Heart right ventricle (tissue), 16 donors: Measurements from ENCODE around the gene RCL1. TPM values are rescaled to one million over a fixed set of nuclear protein-coding genes. Genes with fewer than 3 reads are reported as not detected.

Experiments used
- ATAC-seq, 8 donors: fragments of 200-7000 bp; cut with Tn5 transposase; one replicate each; pipeline ENCODE4 v1.9.1; 2020; ENCODE audit warnings: mild to moderate bottlenecking in 8 of 8, moderate library complexity in 8 of 8, moderate number of reproducible peaks in 1 of 8
- DNase-seq, 2 donors: peaks; one replicate each; pipeline ENCODE4 v3.0.0-alpha.2; 2020
- H3K27ac ChIP-seq, 10 donors: fragments of 200-600 bp; sonication (generic) in 2 of 10; one replicate each; pipeline versions ENCODE4 v1.5.0 to v1.8.0; 2020 to 2022; ENCODE audit warnings: mild to moderate bottlenecking in 3 of 10
- H3K27me3 ChIP-seq, 7 donors: fragments of 200-600 bp; one replicate each; pipeline ENCODE4 v1.8.0; 2021 to 2022; ENCODE audit warnings: mild to moderate bottlenecking in 2 of 7
- H3K36me3 ChIP-seq, 9 donors: fragments of 200-600 bp; sonication (generic) in 1 of 9; one replicate each; pipeline versions ENCODE4 v1.5.0 to v1.8.0; 2020 to 2022; ENCODE audit warnings: mild to moderate bottlenecking in 2 of 9
- H3K4me1 ChIP-seq, 9 donors: fragments of 200-600 bp; sonication (generic) in 1 of 9; one replicate each; pipeline versions ENCODE4 v1.5.0 to v1.8.0; 2020 to 2022; ENCODE audit warnings: mild to moderate bottlenecking in 4 of 9
- H3K4me3 ChIP-seq, 10 donors: fragments of 200-600 bp; sonication (generic) in 2 of 10; one replicate each; pipeline versions ENCODE4 v1.5.0 to v1.8.0; 2020 to 2022; ENCODE audit warnings: mild to moderate bottlenecking in 7 of 10, moderate library complexity in 2 of 10
- H3K9me3 ChIP-seq, 11 donors: fragments of 200-600 bp in 10 of 11; sonication (generic) in 2 of 11; one replicate each; pipeline versions ENCODE4 v1.5.0 to v1.8.0; 2013 to 2022; ENCODE audit warnings: mild to moderate bottlenecking in 2 of 11, control low read depth in 1 of 11, moderate library complexity in 1 of 11
- CTCF ChIP-seq, 9 donors: fragments of 200-600 bp; sonication (generic) in 2 of 9; IDR thresholded peaks; one replicate each; pipeline versions ENCODE4 v1.5.0 to v1.8.0; 2021 to 2022; ENCODE audit warnings: antibody characterized with exemption in 9 of 9, mild to moderate bottlenecking in 5 of 9, moderate library complexity in 1 of 9
- WGBS, 2 donors: extraction: QIAGEN DNeasy Blood & Tissue Kit; methylation state at CpG; one replicate each; pipeline ENCODE4 v1.1.7; 2013; ENCODE audit warnings: inconsistent platforms in 1 of 2; 5-methylcytosine and 5-hydroxymethylcytosine counted together
- intact Hi-C, 10 donors: fragments of 100-400 bp; cut with DNase I; formaldehyde crosslinking; loops; one replicate each; pipeline versions ENCODE4 v1.11.1 to v1.14.2; 2022
- polyA plus RNA-seq, 2 donors: library from polyadenylated mRNA; stranded (reverse); fragments of 200-250 nt; gene quantifications; one replicate each; pipeline ENCODE4 v1.2.3, GENCODE V29; 2013
- total RNA-seq, 10 donors: library from RNA; stranded (reverse); fragmentation: NEBNext Ultra II Directional in 3 of 10; extraction: Animal tissue kit (Norgen Biotek cat#: 25700) in 3 of 10; gene quantifications; one replicate each; pipeline versions ENCODE4 v1.2.1 to v1.2.4, GENCODE V29; 2021 to 2023
- donor health status: Arrhythmogenic right ventricular cardiomyopathy.
- donor health status: ischemic (EF 13 %, LVEDD 7.1; RV severe dilation, severe dysfunction).
- donor health status: healthy with polysubstance abuse.
- donor health status: DM: no; HTN: yes; CAD: no.
- donor health status: DM: no; HTN: no; CAD: no.
- donor health status: ischemic (EF 25% LVEDD 6.9; RV normal size, moderate dysfunction).
- donor health status: ischemic (EF 25% LVEDD 5.7; RV mildly dilated, moderate dysfunction).
- donor health status: healthy.
- donor health status: DM: yes; HTN: yes; CAD: no.
- donor health status: Ischemic cardiomyopathy.
- donor health status: ischemic (EF 35%, LVEDD 5.7; RV mildly dilated, moderate dysfunction).
- donor health status: nonischemic (EF 11% LVEDD 7.7; RV severe dilation, severe dysfunction).
- donor health status: DM: yes; HTN: yes; CAD: no.
- donor health status: PGD.
- donor health status: ischemic (EF 29% LVEDD 5.4; RV normal size, mild dysfunction).
- donor health status: nonischemic (EF 23%, LVEDD 6.1; RV moderate dilation, normal function).

Gene RCL1
- total and polyA plus RNA-seq, 12 donors, result 4.8 to 9.9 (median 6.8) TPM

- Histone ChIP-seq H3K27me3 (no peaks in the 10 kb centered on the region), H3K27ac (no peak overlapping the region), H3K9me3 (no peaks in the 10 kb centered on the region), H3K4me3 (no peak overlapping the region), H3K4me1 (peaks cover 0 to 25% (median 0%) of the 10 kb centered on the region in 9 donors), H3K36me3 (no peaks in the 10 kb centered on the region)
- DNase-seq, result no peak
- intact Hi-C loops, result loop anchor here in 4 of 10 donors (5.0 to 10.0 kb wide), 3 partner anchors 231 to 841 kb away; partner anchors contain the start of gene JAK2 (in 1 of the 4)
- TF ChIP-seq CTCF (IDR thresholded peaks at IDR 0.05), result no peak
- ATAC-seq, result no peak
- 52 to 59% methylated on average over 4 of the region's 4 CpGs for WGBS, 2 donors
Observed at GRCh38 chr9:4756420-4756819, 36.3 kb upstream of the RCL1 start.

GRCh38 chr9:4760122-4760521, 32.6 kb upstream of the RCL1 start:
- no peaks in the 10 kb centered on the region for H3K9me3 ChIP-seq
- peaks cover 0 to 47% (median 15%) of the 10 kb centered on the region in 9 donors for H3K4me1 ChIP-seq
- no peak for DNase-seq
- H3K27me3 ChIP-seq, result no peaks in the 10 kb centered on the region
- no peaks in the 10 kb centered on the region for H3K36me3 ChIP-seq
- ATAC-seq, result peak; percentile 7 to 55 (median 40)
- WGBS, 2 donors, result 80 to 81% methylated on average over 3 of the region's 3 CpGs
- no peak for TF ChIP-seq CTCF (IDR thresholded peaks at IDR 0.05)
- peak overlapping the region in 1 of 10 donors; percentile 64 for H3K27ac ChIP-seq
- intact Hi-C loops, result loop anchor here in 8 of 10 donors (2.0 to 10.0 kb wide), 13 partner anchors 37 to 845 kb away; partner anchors contain the start of genes JAK2 (in 3 of the 8) and PLGRKT (in 1 of the 8)
- no peak overlapping the region for H3K4me3 ChIP-seq

- Histone ChIP-seq H3K4me3 (peak overlapping the region in 8 of 10 donors; percentile 10 to 41 (median 33)), H3K9me3 (no peaks in the 10 kb centered on the region), H3K4me1 (peaks cover 0 to 47% (median 12%) of the 10 kb centered on the region in 9 donors), H3K27me3 (no peaks in the 10 kb centered on the region), H3K36me3 (no peaks in the 10 kb centered on the region), H3K27ac (peak overlapping the region in 7 of 10 donors; percentile 11 to 87 (median 37))
- 26 to 27% methylated on average over 22 of the region's 22 CpGs for WGBS, 2 donors
- ATAC-seq (peak in 7 of 8 donors; percentile 38 to 75 (median 66)), DNase-seq (peak; percentile 51 to 74)
- TF ChIP-seq CTCF (IDR thresholded peaks at IDR 0.05), result peak; percentile 53 to 90 (median 80)
- intact Hi-C loops, result loop anchor here in 9 of 10 donors (2.0 to 10.0 kb wide), 15 partner anchors 31 to 843 kb away; partner anchors contain the start of genes JAK2 (in 5 of the 9), PLGRKT (in 1 of the 9) and RCL1 (in 1 of the 9)
Observed at GRCh38 chr9:4762108-4762885, 30.4 kb upstream of the RCL1 start.

- intact Hi-C loops, result loop anchor here in 9 of 10 donors (1.0 to 10.0 kb wide), 17 partner anchors 30 to 842 kb away; partner anchors contain the start of genes JAK2 (in 5 of the 9), PLGRKT (in 1 of the 9) and RCL1 (in 1 of the 9)
- DNase-seq (peak in 1 of 2 donors; percentile 18), ATAC-seq (peak; percentile 29 to 85 (median 75))
- Histone ChIP-seq H3K9me3 (no peaks in the 10 kb centered on the region), H3K27ac (peak overlapping the region in 8 of 10 donors; percentile 11 to 87 (median 36)), H3K4me3 (peak overlapping the region in 8 of 10 donors; percentile 10 to 41 (median 33)), H3K36me3 (no peaks in the 10 kb centered on the region), H3K27me3 (no peaks in the 10 kb centered on the region), H3K4me1 (peaks cover 0 to 47% (median 12%) of the 10 kb centered on the region in 9 donors)
- 31 to 47% methylated on average over 14 of the region's 14 CpGs for WGBS, 2 donors
- TF ChIP-seq CTCF (IDR thresholded peaks at IDR 0.05), result peak in 2 of 9 donors; percentile 1 to 4
Observed at GRCh38 chr9:4762886-4763541, 29.7 kb upstream of the RCL1 start.
